Measurements from ENCODE around the gene CNTN5. TPM values are rescaled to one million over a fixed set of nuclear protein-coding genes. Genes with fewer than 3 reads are reported as not detected.

CNTN5 gene
- polyA plus RNA-seq, 1 donor from 2014 or later = 1.1 TPM

GRCh38 chr11:99268886-99269285 is 248.1 kb downstream of the CNTN5 start:
- H3K79me2 ChIP-seq (replicated peaks; ENCODE audit: insufficient read depth, low read length) = no peaks in the 10 kb centered on the region
- peak overlapping the region; percentile 1 for H3K4me3 ChIP-seq (ENCODE audit: low read length)
- H3F3A ChIP-seq (ENCODE audit: insufficient read depth, low read length, poor library complexity, severe bottlenecking) = peaks cover 2% of the 10 kb centered on the region
- H3K9me2 ChIP-seq (ENCODE audit: insufficient read depth, low read length) = no peaks in the 10 kb centered on the region
- no peaks in the 10 kb centered on the region for H3K9me3 ChIP-seq (ENCODE audit: low read length)
- no peaks in the 10 kb centered on the region for H4K20me1 ChIP-seq (ENCODE audit: insufficient read depth)
- no peaks in the 10 kb centered on the region for H3K27me3 ChIP-seq (ENCODE audit: insufficient read depth, low read depth, low read length)
- H3K27ac ChIP-seq (ENCODE audit: low read length) = no peak overlapping the region
- TF ChIP-seq POLR2AphosphoS5 (IDR thresholded peaks at IDR 0.05) = peak; percentile 61
- no peak for TF ChIP-seq TAF1 (IDR thresholded peaks at IDR 0.05; ENCODE audit: low read depth)
- peak; percentile 70 for TF ChIP-seq EP300 (conservative IDR thresholded peaks at IDR 0.05; ENCODE audit: poor library complexity, severe bottlenecking)
- TF ChIP-seq REST (IDR thresholded peaks at IDR 0.05; ENCODE audit: borderline replicate concordance) = no peak
- TF ChIP-seq RAD21 (conservative IDR thresholded peaks at IDR 0.05) = no peak
- no peak for TF ChIP-seq CTCF (IDR thresholded peaks at IDR 0.05; ENCODE audit: poor library complexity, severe bottlenecking)
- TF ChIP-seq MXI1 (conservative IDR thresholded peaks at IDR 0.05; ENCODE audit: poor library complexity, severe bottlenecking) = no peak
- TF ChIP-seq SMC3 (conservative IDR thresholded peaks at IDR 0.05; ENCODE audit: poor library complexity) = no peak
- no peaks in the 10 kb centered on the region for H3K36me3 ChIP-seq (ENCODE audit: insufficient read depth, low read length)
- no peak overlapping the region for H3K9ac ChIP-seq (ENCODE audit: low read length)
- H3K4me2 ChIP-seq (ENCODE audit: low read length) = no peak overlapping the region
- H2AFZ ChIP-seq (ENCODE audit: low read depth, low read length) = no peak overlapping the region

- Histone ChIP-seq H2AFZ (ENCODE audit: low read depth, low read length) (no peak overlapping the region), H3K36me3 (ENCODE audit: insufficient read depth, low read length) (no peaks in the 10 kb centered on the region), H3K4me3 (ENCODE audit: low read length) (no peak overlapping the region)
Observed at GRCh38 chr11:99271527-99271926, 250.8 kb downstream of the CNTN5 start.

More at GRCh38 chr11:99271527-99271926, 250.8 kb downstream of the CNTN5 start:
- H3K79me2 ChIP-seq (replicated peaks; ENCODE audit: insufficient read depth, low read length) = no peaks in the 10 kb centered on the region
- H3K9me2 ChIP-seq (ENCODE audit: insufficient read depth, low read length) = no peaks in the 10 kb centered on the region
- H3K27ac ChIP-seq (ENCODE audit: low read length) = no peak overlapping the region
- H3K27me3 ChIP-seq (ENCODE audit: insufficient read depth, low read depth, low read length) = no peaks in the 10 kb centered on the region
- TF ChIP-seq TAF1 (IDR thresholded peaks at IDR 0.05; ENCODE audit: low read depth) (no peak), REST (IDR thresholded peaks at IDR 0.05; ENCODE audit: borderline replicate concordance) (no peak), RAD21 (conservative IDR thresholded peaks at IDR 0.05) (no peak), SMC3 (conservative IDR thresholded peaks at IDR 0.05; ENCODE audit: poor library complexity) (no peak), EP300 (conservative IDR thresholded peaks at IDR 0.05; ENCODE audit: poor library complexity, severe bottlenecking) (no peak), EZH2 (IDR thresholded peaks at IDR 0.05; ENCODE audit: borderline replicate concordance, insufficient read depth, low read length, poor library complexity, severe bottlenecking) (no peak)
- peaks cover 2% of the 10 kb centered on the region for H3F3A ChIP-seq (ENCODE audit: insufficient read depth, low read length, poor library complexity, severe bottlenecking)
- no peaks in the 10 kb centered on the region for H3K9me3 ChIP-seq (ENCODE audit: low read length)
- no peak overlapping the region for H3K4me2 ChIP-seq (ENCODE audit: low read length)
- no peak overlapping the region for H3K9ac ChIP-seq (ENCODE audit: low read length)
- no peaks in the 10 kb centered on the region for H4K20me1 ChIP-seq (ENCODE audit: insufficient read depth)
